KG1 (cell line): ENCODE data around the gene UBE2S.

Experiments
- DNase-seq: peaks from one replicate; lab custom pipeline; 2025; lab: John Stamatoyannopoulos, UW

Gene UBE2S

GRCh38 chr19:55383279-55384130 lies 24.1 kb downstream of the UBE2S start:
- DNase-seq, result peak; percentile 26

- no peak for DNase-seq
Observed at GRCh38 chr19:55382522-55383054, 25.0 kb downstream of the UBE2S start.

GRCh38 chr19:55382013-55382412 lies 25.6 kb downstream of the UBE2S start:
- DNase-seq, result no peak

- DNase-seq, result no peak
Observed at GRCh38 chr19:55379174-55379573, 28.4 kb downstream of the UBE2S start.

- no peak for DNase-seq
Observed at GRCh38 chr19:55377356-55378131, 30.0 kb downstream of the UBE2S start.

- DNase-seq, result no peak
Observed at GRCh38 chr19:55376241-55376933, 31.2 kb downstream of the UBE2S start, which contains the start of gene TMEM190. TMEM190 (plus strand) TSS chr19:55376826; CDS start chr19:55376854, 28 bp downstream.

GRCh38 chr19:55373993-55374757 lies 33.4 kb downstream of the UBE2S start:
- no peak for DNase-seq

GRCh38 chr19:55373306-55373992 lies 34.1 kb downstream of the UBE2S start:
- DNase-seq, result no peak

GRCh38 chr19:55372316-55373081 lies 35.1 kb downstream of the UBE2S start:
- DNase-seq, result no peak

- no peak for DNase-seq
Observed at GRCh38 chr19:55370305-55370988, 37.1 kb downstream of the UBE2S start, which contains the start of gene IL11. IL11 (minus strand) TSS chr19:55370463; CDS start chr19:55370310, 153 bp downstream.

GRCh38 chr19:55369653-55370304 lies 37.8 kb downstream of the UBE2S start:
- no peak for DNase-seq

- DNase-seq, result no peak
Observed at GRCh38 chr19:55368701-55369563, 38.7 kb downstream of the UBE2S start.

GRCh38 chr19:55368106-55368505 lies 39.5 kb downstream of the UBE2S start:
- no peak for DNase-seq

- no peak for DNase-seq
Observed at GRCh38 chr19:55366790-55367189, 40.8 kb downstream of the UBE2S start.

- DNase-seq, result no peak
Observed at GRCh38 chr19:55365964-55366363, 41.6 kb downstream of the UBE2S start.

GRCh38 chr19:55365245-55365644 lies 42.3 kb downstream of the UBE2S start:
- DNase-seq, result no peak

GRCh38 chr19:55362990-55363716 lies 44.4 kb downstream of the UBE2S start, which contains the start of gene GARIN5B:
GARIN5B (minus strand) TSS chr19:55363260; CDS start chr19:55363066, 194 bp downstream.
- DNase-seq, result no peak
